GM13976 (cell line): ENCODE data around the gene CDRT4.

Experiments used
- DNase-seq: peaks from one replicate; pipeline ENCODE4 v3.0.0; 2012; ENCODE audit warnings: low spot score
- CTCF ChIP-seq: IDR thresholded peaks from 2 replicates; pipeline ENCODE4 v1.5.1; 2012; ENCODE audit warnings: borderline replicate concordance, mild to moderate bottlenecking; ENCODE audit not compliant: insufficient read depth; ENCODE audit errors: extremely low read depth, missing control alignments, control extremely low read depth
- in situ Hi-C: fragments of 300-500 bp; cut with MboI; formaldehyde crosslinking; loops from one replicate; pipeline ENCODE4 v1.12.0; 2022; ENCODE audit warnings: low sequenced_read_pairs, mixed read lengths, inconsistent platforms; ENCODE audit not compliant: unreplicated experiment

Gene CDRT4

DNA sequence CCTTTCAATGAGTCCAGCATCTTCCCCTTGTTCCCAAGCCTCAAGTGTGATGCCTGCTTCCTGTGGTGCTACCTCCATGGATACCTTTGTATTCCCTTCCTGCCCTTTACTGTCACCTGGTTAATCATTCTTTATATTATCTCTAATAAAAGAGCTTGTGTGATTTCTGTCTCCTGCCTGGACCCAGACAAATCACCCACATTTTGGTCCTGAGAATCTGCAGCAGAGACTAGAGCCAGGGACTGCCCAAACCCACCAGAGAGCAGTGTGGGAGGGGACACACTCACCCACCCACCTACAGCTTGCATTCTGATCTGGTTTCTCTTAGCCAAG is 30.2 kb downstream of the CDRT4 start:
- no peak for DNase-seq
- TF ChIP-seq CTCF = no peak
- in situ Hi-C loops = no loop called here

DNA sequence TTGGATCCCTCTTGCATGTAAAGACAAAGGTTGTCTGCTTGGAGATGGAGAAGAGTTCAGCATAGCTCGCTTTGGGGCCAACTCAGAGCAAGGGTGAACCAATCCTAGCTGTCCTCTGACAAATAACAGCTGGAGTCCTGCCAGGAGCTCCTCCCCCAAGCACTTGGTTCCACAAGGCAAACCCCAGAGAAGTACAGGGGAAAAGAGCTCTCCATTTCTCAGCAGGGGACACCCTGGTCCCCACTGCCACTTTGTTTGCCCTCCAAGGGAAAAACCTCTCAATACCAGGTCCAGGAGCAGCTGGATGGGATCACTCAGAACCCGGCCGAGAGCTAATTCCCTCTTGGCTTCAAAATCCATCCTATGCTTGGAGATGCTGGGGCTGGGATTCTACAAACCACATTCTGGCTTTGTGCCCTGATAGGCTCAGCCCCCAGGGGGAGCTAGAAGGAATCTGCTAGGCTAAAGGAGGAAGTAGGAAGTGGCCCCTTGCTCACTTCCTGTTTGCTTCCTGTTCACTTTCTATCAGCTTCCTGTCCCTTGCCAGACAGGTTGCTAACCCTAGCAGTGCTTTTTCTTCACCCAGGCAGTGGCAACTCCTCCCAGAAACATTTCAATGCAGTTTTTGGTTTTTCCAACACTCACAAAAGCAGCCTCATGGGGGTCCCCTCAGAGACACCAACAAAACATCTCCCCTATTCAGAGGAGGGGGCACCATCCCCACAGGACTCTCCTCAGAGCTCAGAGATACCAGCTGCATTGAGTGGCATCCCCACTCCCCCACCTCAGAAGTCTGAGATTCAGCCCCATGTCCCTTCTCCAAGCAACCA is 30.7 kb downstream of the CDRT4 start:
- in situ Hi-C loops = no loop called here
- TF ChIP-seq CTCF = no peak
- no peak for DNase-seq

GRCh38 chr17:15434956-15435355 is 32.5 kb downstream of the CDRT4 start:
- no peak for TF ChIP-seq CTCF
- DNase-seq = no peak
- in situ Hi-C loops = no loop called here

GRCh38 chr17:15432807-15433611 is 34.4 kb downstream of the CDRT4 start:
- no peak for DNase-seq
- no peak for TF ChIP-seq CTCF
- in situ Hi-C loops = no loop called here

DNA sequence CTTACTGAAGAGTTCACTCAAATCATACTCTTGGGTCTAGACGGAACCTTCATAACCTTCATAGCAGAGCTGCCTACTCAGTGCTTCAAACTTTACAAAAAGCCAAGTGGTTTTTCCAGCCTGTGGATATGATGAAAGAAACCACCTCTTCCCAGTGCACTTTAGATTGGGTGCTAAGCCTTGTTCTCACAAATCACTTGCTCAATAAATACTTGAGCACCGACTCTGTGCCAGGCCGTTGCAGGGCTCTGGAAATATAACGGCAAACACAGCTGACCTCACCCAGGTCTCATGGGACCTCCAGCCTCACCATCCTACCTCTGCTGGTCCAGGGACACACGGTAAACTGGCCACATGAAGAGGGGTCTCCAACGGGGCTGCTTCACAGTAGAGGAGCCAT is 35.7 kb downstream of the CDRT4 start:
- in situ Hi-C loops = no loop called here
- DNase-seq = no peak
- no peak for TF ChIP-seq CTCF

GRCh38 chr17:15431196-15431595 is 36.2 kb downstream of the CDRT4 start:
- DNase-seq = no peak
- no peak for TF ChIP-seq CTCF
- in situ Hi-C loops = no loop called here
